Duodenal mucosa (tissue), 2 donors: ENCODE results near the gene CABCOCO1.
A peak's percentile ranks its signal among the peaks of the same experiment; 100 is the strongest.

Source experiments
- H3K27ac ChIP-seq: one replicate; pipeline ENCODE4 v1.7.0; 2013; ENCODE audit warnings: low read depth, low read length
- H3K27me3 ChIP-seq, 2 donors: one replicate each; pipeline ENCODE4 v1.7.0; 2013; ENCODE audit warnings: low read length in 2 of 2, control low read depth in 1 of 2; ENCODE audit not compliant: insufficient read depth in 2 of 2, control insufficient read depth in 1 of 2
- H3K36me3 ChIP-seq, 2 donors: one replicate each; pipeline ENCODE4 v1.7.0; 2013; ENCODE audit warnings: low read length in 2 of 2, control low read depth in 1 of 2; ENCODE audit not compliant: insufficient read depth in 2 of 2, control insufficient read depth in 1 of 2
- H3K4me1 ChIP-seq, 2 donors: one replicate each; pipeline ENCODE4 v1.7.0; 2013; ENCODE audit warnings: low read length in 2 of 2, control low read depth in 1 of 2; ENCODE audit not compliant: insufficient read depth in 2 of 2, control insufficient read depth in 1 of 2
- H3K4me3 ChIP-seq, 2 donors: one replicate each; pipeline ENCODE4 v1.7.0; 2013; ENCODE audit warnings: low read length in 2 of 2, low read depth in 1 of 2
- H3K9ac ChIP-seq, 2 donors: one replicate each; pipeline ENCODE4 v1.7.0; 2013; ENCODE audit warnings: low read length in 2 of 2, low read depth in 1 of 2
- H3K9me3 ChIP-seq, 2 donors: one replicate each; pipeline ENCODE4 v1.7.0; 2013; ENCODE audit warnings: low read length in 2 of 2, control low read depth in 1 of 2; ENCODE audit not compliant: control insufficient read depth in 1 of 2

Gene CABCOCO1

DNA sequence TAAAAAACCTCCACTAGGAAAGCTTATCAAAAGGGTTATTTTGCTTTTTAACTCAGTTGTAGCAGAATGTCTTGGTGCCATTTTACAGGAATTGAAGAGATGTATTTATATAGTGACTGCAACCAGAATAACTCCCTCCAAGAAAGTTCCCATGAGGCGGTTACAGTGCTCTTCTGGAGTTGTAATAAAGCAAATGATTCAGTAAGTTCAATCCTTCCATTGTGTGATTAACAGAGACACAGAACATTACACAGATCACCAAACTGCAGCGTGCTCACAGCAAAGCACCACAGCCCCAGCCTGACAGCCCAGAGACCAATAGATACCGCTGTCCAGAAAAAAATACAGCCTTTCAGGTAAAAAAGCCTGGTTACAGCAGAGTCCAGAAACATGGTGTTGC lies 21.9 kb upstream of the CABCOCO1 start:
- Histone ChIP-seq H3K27ac (no peak overlapping the region), H3K27me3 (no peaks in the 10 kb centered on the region), H3K4me1 (no peaks in the 10 kb centered on the region), H3K36me3 (no peaks in the 10 kb centered on the region), H3K9ac (no peak overlapping the region), H3K4me3 (no peak overlapping the region), H3K9me3 (no peaks in the 10 kb centered on the region)

- no peaks in the 10 kb centered on the region for H3K36me3 ChIP-seq
- no peaks in the 10 kb centered on the region for H3K4me1 ChIP-seq
- no peaks in the 10 kb centered on the region for H3K9me3 ChIP-seq
- H3K27me3 ChIP-seq: no peaks in the 10 kb centered on the region
- H3K9ac ChIP-seq: no peak overlapping the region
- no peak overlapping the region for H3K4me3 ChIP-seq
- H3K27ac ChIP-seq: no peak overlapping the region
These were observed 20.6 kb upstream of the CABCOCO1 start for GRCh38 chr10:61642150-61642571.

DNA sequence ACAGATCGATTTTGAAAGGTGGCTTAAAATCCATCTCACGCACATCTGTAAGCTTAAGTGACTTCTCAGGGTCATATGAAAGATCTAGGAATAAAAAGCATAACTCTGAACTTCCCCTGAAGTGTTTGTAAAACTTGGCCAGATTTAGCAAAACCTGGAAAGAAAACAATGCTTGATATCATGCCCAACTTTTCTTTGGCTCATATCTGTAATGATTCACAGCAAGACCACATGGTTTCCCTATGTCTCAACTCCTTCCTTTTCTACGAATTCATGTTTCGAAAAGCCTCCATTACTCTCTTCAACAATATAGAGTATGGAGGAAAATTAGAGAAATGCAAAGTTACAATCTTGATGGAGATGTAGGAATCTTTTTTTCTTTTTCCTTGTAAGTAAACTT lies 20.1 kb upstream of the CABCOCO1 start:
- Histone ChIP-seq H3K27me3 (no peaks in the 10 kb centered on the region), H3K27ac (no peak overlapping the region)

DNA sequence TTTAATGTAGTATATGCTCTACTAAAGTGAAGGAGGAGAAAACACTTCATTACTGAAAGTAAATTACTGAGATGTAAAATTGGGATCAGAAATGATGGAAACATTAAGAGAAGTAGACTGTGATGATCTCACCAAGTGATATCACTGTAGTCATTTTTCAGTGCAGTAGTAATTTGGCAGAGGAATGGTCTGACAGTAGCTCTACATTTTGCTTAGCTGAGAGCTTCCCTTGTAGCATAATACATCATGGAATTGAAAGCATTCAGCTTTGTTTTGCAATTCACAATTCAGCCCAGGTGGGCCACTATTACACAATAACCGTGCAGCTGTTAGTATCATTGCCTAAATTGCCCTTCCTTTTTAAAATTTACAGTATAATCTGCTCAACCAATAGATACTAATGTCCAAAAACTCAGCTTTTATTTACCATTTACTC lies 19.4 kb upstream of the CABCOCO1 start:
- no peaks in the 10 kb centered on the region for H3K27me3 ChIP-seq
- H3K4me3 ChIP-seq: no peak overlapping the region
- H3K36me3 ChIP-seq: no peaks in the 10 kb centered on the region
- no peak overlapping the region for H3K27ac ChIP-seq
- no peaks in the 10 kb centered on the region for H3K9me3 ChIP-seq
- no peak overlapping the region for H3K9ac ChIP-seq
- no peaks in the 10 kb centered on the region for H3K4me1 ChIP-seq

More for the DNA sequence above, 20.1 kb upstream of the CABCOCO1 start:
- no peaks in the 10 kb centered on the region for H3K36me3 ChIP-seq
- no peak overlapping the region for H3K9ac ChIP-seq
- no peaks in the 10 kb centered on the region for H3K9me3 ChIP-seq
- no peaks in the 10 kb centered on the region for H3K4me1 ChIP-seq
- no peak overlapping the region for H3K4me3 ChIP-seq

DNA sequence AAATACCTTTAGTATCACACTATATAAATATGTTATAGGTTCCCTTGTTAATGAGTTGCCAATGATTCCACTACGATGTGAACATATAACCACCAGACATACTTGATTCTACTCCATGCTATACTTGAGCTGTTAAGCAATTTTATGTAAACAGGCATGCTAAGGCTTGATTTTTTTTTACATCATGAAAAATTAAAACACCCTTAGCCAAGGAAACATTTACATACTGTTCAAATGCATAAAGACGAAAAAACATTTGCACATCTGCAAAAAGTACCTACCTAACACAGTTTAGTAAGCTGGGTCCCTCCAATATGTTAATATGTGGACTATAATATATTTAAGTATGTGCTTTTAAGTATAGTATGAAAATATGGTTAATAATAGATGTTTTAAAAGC lies 9.0 kb upstream of the CABCOCO1 start:
- H3K36me3 ChIP-seq: no peaks in the 10 kb centered on the region
- no peaks in the 10 kb centered on the region for H3K9me3 ChIP-seq
- H3K9ac ChIP-seq: no peak overlapping the region
- no peaks in the 10 kb centered on the region for H3K27me3 ChIP-seq
- no peak overlapping the region for H3K27ac ChIP-seq
- no peak overlapping the region for H3K4me3 ChIP-seq
- no peaks in the 10 kb centered on the region for H3K4me1 ChIP-seq

DNA sequence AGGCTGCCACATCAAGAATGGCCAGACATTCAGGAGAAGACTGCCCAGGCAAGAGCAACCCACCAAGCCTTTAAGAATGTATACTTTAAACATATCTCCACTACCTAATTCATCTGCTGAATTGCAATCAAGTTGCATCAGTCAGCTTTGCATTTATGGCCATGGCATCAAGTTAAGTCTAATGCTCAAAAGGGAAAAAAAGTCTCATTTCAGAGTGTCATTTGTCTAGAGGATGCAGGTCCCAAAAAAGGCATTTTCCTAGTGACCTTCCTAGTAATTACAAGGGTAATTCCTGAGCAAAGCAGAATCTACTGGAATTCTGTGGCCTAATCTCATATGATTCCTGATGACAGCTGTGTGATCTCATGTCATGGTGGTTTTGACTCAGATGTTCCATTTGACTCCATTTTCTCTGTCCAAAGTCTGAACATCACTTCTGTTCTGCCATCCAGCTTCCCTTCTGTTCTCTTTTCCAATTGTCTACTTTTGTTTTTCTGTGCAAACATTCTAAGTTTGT lies 7.3 kb upstream of the CABCOCO1 start:
- Histone ChIP-seq H3K9me3 (no peaks in the 10 kb centered on the region), H3K4me3 (no peak overlapping the region), H3K9ac (no peak overlapping the region), H3K4me1 (no peaks in the 10 kb centered on the region), H3K27me3 (no peaks in the 10 kb centered on the region), H3K36me3 (no peaks in the 10 kb centered on the region), H3K27ac (no peak overlapping the region)

DNA sequence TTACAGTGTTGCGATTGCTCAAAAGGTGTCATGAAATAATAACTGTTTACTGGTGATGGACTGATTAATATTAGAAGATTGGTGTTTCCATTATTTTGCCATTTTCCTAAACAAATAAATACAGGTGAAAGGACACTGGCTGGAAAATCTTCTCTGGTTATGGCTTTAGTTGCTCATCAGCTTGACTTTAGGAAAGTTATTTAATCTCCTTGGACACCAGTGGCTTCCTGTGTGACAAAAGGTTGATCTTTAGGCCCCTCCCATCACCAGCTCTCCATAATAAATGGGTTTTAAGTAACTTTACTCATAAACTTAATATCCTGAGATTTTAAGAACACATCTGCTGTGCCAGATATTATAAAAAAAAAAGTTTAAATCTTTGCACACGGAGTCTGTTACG lies 737 bp downstream of the CABCOCO1 start:
- H3K27me3 ChIP-seq: no peaks in the 10 kb centered on the region
- H3K36me3 ChIP-seq: no peaks in the 10 kb centered on the region
- H3K9me3 ChIP-seq: no peaks in the 10 kb centered on the region
- no peak overlapping the region for H3K27ac ChIP-seq
- H3K9ac ChIP-seq: no peak overlapping the region
- H3K4me1 ChIP-seq: no peaks in the 10 kb centered on the region
- H3K4me3 ChIP-seq: peak overlapping the region in 1 of 2 donors; percentile 58

GRCh38 chr10:61664985-61665384 lies 2.3 kb downstream of the CABCOCO1 start:
- Histone ChIP-seq H3K4me3 (no peak overlapping the region), H3K4me1 (no peaks in the 10 kb centered on the region), H3K9ac (no peak overlapping the region), H3K9me3 (no peaks in the 10 kb centered on the region), H3K27ac (no peak overlapping the region), H3K36me3 (no peaks in the 10 kb centered on the region), H3K27me3 (no peaks in the 10 kb centered on the region)

GRCh38 chr10:61669161-61669725 lies 6.5 kb downstream of the CABCOCO1 start:
- H3K27me3 ChIP-seq: no peaks in the 10 kb centered on the region
- H3K4me3 ChIP-seq: no peak overlapping the region
- H3K4me1 ChIP-seq: no peaks in the 10 kb centered on the region
- H3K9me3 ChIP-seq: no peaks in the 10 kb centered on the region
- no peak overlapping the region for H3K27ac ChIP-seq
- H3K9ac ChIP-seq: no peak overlapping the region
- no peaks in the 10 kb centered on the region for H3K36me3 ChIP-seq

DNA sequence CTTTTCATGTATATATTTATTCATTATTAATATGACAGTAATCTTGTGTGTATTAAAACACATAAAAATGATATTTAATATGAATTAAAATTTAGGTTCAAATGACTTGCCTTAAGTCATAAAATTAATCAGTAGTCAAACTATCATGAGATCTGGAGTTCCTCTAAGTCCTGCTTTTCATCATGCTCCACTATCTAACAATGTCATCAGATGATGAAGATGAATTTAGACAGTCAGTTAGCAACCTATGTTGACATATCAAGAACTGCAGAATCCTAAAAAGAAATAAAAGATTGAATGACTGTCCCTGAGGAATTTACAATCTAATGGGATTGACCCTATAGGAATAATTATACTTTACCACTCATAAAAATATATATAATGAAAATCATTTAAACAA lies 7.1 kb downstream of the CABCOCO1 start:
- no peaks in the 10 kb centered on the region for H3K4me1 ChIP-seq
- no peaks in the 10 kb centered on the region for H3K36me3 ChIP-seq
- H3K27ac ChIP-seq: no peak overlapping the region
- no peaks in the 10 kb centered on the region for H3K9me3 ChIP-seq
- H3K9ac ChIP-seq: no peak overlapping the region
- H3K27me3 ChIP-seq: no peaks in the 10 kb centered on the region
- no peak overlapping the region for H3K4me3 ChIP-seq

GRCh38 chr10:61673360-61673759 lies 10.6 kb downstream of the CABCOCO1 start:
- no peak overlapping the region for H3K4me3 ChIP-seq
- H3K36me3 ChIP-seq: no peaks in the 10 kb centered on the region
- no peak overlapping the region for H3K9ac ChIP-seq
- no peaks in the 10 kb centered on the region for H3K4me1 ChIP-seq
- H3K27ac ChIP-seq: no peak overlapping the region
- no peaks in the 10 kb centered on the region for H3K9me3 ChIP-seq
- no peaks in the 10 kb centered on the region for H3K27me3 ChIP-seq
